Renal pelvis (tissue), 4 donors: Measurements from ENCODE around the gene NRL. TPM values are rescaled to one million over a fixed set of nuclear protein-coding genes. Genes with fewer than 3 reads are reported as not detected.

ENCODE experiments used
- DNase-seq: peaks from one replicate; pipeline ENCODE4 v3.0.0-alpha.2; 2013
- polyA plus RNA-seq, 3 donors: library from polyadenylated mRNA; unstranded; fragments of 120-200 nt; gene quantifications; one replicate each; pipeline ENCODE4 v1.2.1, GENCODE V29; 2013; ENCODE audit not compliant: insufficient read length in 3 of 3

Gene NRL
- polyA plus RNA-seq, 3 donors: 2.7 to 3.2 (median 2.9) TPM

DNA sequence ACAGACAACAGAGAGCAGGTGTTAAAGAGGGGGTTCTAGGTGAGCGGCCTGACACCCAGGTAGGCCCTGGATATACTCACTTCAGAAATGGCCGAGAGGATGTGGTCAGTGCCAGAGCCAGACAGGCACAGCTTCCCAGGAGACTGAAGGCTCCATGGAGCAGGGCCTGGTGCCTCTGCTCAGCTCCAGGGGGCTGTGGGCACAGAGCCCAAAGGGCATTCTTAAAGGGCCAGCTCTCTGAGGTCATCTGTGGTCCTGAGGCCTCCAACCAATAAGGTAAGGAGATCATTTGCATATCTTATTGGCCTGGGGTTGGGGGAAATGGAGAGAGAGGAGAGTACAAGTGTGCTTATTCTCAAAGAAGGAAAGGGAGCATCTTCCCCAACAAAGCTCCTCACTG is 30.3 kb downstream of the NRL start:
- no peak for DNase-seq

DNA sequence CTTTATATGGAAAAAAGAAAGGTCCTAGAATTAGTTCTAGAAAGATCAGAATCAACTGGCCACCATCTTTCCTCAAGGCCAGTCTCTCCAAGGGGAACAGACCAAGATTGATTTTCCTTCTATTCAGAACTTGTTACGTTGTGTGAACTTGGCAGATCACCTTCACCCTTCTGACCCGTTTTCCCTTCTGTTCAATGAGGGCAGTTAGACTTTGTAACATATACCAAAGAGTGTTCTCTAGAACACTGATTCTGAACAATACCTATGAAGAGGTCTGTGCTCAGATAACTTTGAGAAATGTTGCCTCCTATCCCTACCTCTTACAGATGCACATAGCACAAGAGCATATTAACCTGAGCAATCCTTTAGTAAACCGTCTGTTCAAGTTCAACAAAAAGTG is 31.3 kb downstream of the NRL start:
- DNase-seq: no peak

DNA sequence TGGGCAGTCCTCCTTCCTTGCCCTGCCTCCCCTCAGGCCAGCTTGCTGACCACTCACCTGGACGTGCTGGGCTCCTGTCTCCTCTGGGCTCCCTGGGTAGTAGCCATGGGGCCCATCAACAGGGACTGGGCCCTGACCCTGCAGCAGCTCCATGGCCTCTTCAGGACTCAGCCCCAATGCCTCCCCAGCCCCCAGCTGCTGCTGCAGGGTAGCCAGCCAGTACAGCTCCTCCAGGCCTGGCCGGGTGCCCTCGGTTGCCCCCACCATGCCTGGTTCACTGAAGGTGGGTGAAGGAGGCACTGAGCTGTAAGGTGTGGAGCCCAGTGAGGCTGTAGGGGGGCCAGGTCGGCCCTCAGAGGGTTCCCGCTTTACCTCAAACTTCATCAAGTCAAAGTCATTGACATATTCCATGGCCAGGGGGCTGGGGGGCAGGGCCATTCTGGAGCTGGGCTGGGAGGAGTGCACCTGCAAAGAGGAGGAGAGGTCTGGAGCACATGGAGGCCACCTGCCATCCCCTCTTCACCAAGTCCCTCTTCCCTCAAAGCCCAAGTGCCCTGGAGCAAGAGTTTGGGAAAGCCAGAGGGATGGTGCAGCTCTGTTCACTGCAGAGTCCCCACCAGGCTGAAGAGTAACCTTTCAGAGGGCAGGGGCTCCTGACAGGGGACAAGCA is 32.2 kb downstream of the NRL start:
- no peak for DNase-seq

DNA sequence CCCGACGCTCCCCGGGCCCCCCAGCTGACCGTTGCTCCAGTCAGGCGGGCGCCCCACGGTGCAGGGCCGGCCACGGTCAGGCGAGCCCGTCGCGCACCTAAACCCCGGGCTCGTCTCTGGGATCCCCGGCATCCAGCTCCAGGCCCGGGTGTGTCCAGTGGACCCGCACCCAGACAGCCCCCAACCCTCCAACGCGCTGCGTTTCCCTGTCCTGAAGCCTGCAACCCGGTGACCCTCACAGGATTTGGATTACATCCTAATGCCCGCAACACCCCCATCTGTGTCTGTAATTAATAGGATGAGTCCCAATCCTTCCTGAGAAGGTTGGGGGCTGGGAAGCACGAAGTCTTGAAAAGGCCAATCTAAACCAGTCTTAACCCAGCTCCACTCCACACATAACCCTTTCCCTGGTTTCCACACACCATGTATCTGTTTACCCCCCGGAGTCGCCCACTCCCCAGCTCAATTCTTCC is 33.0 kb downstream of the NRL start:
- DNase-seq: no peak

DNA sequence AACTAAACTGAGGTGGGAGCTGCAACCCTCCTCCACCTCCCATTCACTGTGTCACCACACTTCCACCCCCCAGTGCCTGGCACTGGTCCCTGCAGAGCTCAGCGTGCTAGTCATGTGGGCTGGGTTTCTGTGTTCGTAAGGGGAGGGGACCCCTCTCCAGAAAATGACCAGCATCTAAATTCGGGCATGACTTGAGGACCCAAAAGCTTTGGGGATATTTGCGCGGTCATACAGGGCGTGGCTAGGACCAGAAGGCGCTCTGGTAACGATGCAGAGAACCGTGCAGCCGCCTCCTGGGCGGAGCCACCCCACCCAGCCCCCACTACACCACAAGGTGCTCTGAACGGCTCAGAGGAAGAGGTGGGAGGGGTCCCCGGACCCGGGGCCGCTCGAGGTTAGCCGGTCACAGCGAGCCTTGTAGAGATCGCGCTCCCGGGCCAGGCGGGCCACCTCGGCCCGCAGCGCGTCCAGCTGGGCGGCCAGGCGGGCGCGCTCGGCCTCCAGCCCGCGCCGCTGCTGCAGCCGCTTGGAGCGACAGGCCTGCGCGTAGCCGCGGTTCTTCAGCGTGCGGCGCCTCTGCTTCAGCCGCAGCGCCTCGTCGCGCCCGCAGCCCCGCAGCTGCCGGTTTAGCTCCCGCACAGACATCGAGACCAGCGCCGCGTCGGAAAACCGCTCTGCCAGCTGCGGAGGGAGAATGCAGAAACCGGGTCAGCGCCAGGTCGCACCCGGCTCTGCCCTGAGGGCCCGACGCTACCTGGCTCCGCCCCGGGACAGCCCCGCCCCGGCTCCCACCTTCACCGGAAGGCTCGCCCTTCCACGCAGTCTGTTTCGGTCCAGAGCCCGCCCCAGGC is 33.6 kb downstream of the NRL start:
- peak; percentile 19 for DNase-seq

DNA sequence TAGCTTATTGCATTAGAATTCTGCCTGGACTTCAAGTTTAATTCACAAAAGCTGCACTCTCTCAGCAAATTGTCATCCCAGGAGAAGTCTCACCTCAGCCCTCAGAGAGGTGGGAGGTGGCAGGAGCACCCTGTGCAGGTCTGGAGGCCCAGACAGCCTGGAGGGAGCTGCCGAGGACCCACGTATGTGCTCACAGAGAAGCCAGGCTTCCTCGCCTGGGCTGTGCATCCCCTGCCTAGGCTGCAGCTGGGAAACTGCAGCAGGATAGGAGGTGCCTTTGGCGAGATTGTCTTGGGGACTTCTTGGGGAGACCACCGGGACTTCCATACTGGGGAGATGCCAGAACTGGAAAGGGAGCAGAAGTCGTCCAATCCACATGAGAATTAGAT is 34.6 kb downstream of the NRL start:
- no peak for DNase-seq

DNA sequence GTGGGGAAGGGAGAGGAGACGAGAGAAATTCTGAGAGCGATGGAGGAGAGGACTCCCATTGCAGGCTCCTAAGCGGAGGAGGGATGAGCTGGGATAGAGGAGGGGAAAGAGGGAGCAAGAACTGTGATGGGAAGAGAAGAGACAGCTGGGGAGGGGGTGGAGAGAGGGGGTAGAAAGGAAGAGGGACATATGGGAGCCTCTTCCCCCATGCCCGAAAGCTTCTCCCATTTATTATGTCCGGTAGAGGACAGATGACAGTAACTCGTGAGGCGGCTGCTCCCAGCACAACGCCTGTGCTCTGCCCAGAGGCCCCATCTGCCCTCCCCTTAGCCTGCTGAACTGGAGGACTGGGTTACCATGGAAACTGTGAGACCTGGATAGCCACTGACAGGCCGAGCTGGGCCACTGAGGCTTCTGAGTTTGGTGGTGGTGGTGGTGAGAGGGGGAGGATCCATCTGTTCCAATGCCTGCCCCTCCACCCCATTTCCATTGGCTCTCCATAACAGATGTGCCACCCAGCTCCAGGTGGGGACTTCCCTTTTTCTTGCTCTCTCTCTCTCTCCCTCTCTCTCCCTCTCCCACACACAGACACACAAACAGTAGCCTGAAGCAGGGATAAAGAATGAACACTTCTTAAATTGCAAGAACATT is 35.1 kb downstream of the NRL start:
- DNase-seq: no peak

DNA sequence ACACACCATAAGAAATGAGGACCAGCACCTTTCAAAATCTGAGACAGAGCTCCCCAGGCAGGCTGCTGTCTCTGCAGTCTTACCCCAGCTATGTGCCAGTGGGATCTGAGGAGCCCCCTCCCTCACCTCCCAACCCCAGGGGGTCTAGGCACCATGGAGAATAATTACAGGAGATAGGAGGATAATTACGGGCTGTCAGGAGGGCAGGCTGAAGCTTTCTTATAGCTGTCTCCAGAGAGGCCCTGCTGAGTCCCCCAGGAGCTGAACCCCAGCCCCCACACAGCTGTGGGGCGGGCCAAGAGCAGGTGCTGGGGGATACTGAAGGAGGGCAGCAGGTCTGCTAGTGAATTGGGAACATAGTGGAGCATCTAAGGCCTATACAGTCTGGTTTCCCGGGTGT is 36.6 kb downstream of the NRL start:
- no peak for DNase-seq

DNA sequence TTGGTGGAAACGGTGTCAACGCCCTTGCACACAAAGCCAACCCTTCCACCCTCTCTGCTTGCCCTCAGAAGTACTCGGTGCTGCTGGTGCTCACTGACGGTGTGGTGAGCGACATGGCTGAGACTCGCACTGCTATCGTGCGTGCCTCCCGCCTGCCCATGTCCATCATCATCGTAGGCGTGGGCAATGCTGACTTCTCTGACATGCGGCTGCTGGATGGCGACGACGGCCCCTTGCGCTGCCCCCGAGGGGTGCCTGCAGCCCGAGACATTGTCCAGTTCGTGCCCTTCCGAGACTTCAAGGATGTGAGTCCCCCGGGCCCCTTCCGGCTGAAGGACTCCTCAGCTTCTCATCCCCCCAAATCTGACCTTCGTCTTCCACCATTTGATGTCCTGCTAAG is 37.7 kb downstream of the NRL start:
- DNase-seq: no peak

DNA sequence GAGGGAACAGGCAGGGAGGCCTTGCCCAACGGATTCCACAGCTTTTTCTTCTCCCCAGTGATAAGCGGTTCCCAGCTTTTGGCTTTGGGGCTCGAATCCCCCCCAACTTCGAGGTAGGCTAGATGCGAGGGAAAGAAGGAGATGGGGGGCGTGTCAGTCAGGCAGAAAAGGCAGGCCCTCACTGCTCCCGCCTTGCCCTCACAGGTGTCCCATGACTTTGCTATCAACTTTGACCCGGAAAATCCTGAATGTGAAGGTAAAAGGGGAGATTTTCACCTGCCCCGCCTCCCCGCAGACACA is 38.5 kb downstream of the NRL start:
- no peak for DNase-seq

DNA sequence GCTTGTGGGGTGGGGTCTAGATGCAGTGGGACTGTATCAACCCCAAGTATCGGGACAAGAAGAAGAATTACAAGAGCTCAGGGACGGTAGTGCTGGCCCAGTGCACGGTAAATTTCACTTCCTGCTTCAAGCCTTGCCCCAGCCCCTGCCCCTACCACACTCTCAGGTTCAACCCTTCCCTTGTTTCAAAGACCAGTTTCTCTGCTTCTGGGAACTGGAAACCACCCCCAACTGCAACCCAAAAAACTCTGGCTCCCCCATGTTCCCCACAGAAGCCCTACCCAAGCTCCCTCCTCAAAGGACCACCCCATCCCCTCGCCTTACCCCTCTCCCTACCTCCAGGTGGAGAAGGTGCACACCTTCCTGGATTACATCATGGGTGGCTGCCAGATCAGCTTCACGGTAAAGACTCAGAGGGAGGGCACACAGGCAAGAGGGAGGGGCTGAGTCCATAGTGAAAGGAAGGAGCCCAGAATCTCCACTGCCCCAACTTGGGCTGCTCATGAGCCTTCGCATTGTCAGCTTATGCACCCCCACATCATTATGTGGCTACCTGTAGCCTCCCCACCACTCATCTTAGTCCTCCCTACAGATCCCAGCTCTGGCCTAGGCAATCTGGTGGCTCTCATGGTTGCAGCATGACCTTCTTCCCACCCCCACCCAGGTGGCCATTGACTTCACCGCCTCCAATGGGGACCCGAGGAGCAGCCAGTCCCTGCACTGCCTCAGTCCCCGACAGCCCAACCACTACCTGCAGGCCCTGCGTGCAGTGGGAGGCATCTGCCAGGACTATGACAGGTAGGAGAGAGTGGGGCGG is 39.1 kb downstream of the NRL start:
- no peak for DNase-seq

DNA sequence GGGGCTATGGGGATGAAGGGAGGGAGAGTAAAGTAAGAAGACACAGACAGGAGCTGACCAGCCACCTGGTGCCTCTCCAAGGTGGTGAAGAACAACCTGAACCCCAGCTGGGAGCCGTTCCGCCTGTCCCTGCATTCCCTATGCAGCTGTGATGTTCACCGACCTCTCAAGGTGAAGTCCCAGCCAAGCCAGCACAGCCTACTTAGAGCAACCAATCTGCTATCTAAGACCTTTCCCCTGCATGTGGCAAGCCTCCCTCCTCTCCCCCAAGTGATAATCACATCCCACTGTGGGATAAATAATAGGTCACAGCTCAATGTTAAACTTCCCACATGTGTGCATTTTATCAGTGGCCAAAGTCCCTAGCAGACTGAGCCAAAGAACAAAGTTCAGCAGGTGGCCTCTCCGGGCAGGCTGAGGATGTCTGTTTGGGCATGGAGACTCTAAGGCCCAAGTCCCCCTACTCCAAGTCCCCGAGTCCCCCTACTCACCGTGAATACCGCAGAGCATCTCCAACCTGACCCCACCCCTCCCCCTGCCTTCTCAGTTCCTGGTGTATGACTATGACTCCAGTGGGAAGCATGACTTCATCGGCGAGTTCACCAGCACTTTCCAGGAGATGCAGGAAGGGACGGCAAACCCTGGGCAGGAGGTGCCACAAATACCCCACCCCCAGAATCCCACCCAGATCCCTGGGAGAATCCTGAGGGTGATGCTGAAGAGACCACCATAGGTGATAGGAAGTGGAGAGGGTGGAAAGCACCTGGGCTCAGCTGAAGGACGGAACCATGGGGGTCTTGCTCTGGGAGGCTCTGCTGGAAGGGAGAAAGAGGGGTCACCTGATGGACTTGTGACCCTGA is 39.9 kb downstream of the NRL start:
- DNase-seq: no peak

DNA sequence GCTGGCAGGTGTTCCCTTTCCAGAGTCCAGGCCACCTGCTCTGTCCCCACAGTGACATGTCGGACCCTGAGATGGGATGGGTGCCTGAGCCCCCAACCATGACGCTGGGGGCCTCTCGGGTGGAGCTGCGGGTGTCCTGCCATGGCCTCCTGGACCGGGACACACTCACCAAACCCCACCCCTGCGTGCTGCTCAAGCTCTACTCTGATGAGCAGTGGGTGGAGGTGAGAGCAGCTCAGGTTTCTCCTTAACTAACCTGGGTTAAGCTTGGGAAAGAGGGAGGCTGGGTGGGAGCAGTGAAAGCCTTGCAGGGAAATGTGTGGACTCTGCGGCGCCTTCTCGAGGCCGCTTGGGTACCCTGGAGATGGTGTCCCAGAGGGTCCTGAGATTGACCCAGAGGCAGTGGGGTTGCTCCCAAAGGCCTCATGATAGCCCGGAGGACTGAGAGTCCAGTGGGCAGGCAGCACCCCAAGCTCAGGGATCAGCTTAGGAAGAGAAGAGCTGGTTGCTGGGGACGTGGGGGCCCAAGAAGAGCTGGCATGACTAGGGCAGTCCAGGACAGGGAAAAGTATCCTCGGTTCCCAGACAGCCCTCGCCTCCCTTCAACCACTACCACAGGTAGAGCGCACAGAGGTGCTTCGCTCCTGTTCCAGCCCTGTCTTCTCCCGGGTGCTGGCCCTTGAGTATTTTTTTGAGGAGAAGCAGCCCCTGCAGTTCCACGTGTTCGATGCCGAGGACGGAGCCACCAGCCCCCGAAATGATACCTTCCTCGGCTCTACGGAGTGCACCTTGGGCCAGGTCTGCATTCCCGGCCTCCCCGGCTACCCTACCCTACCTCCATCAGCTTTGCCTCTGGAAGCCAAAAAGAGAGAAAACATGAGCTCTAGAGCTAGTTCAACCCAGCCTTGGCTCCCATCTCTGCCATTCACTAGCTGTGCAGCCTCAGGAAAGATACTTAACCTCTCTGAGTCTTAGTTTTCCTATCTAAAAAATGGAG is 41.6 kb downstream of the NRL start:
- DNase-seq: no peak

DNA sequence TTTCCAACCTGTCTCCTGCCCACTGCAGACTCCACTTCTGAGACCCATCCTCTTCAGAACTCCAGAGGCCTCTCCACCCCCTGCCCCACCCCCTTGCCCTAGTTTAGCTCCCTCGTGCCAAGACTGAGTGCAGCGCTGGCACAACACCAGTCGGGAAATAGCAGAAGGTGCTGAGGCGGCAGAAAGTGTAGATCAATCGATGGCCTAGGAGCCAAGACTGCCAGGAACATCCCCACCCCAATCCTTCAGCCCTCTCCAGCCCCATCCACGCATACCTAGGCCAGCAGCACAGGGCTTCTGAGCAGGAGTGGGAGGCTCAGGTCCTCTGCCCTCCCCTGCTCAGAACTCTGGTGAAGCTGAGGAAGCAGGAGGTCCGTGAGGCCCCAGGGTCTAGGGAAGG is 42.3 kb downstream of the NRL start:
- no peak for DNase-seq

DNA sequence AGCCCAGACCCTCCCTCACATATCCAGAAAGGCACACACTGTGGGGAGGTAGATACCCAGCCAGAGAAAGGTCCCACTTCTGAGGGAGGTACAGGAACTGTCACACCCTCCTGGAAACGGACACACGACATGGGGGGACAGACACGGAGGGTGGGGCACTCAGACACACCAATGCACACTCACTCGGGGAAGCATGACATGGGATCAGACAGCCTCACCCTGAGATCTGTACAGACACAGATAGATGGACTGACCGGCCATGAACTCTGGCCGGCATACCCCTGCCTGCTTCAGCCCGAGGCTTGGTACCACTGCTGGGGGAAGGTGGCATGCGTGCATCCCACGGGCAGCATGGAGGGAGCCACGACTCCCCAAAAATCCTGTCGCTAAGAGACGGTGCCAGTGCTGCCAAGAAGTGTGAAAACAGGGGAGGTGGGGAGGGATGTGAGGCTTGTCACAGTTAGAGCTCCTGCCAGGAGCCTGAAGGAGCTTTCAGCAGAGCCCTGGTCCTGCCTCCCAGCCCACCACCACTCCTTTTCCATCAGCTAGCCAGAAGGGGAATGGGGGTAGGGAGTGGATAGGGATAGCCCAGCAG is 42.8 kb downstream of the NRL start:
- DNase-seq: no peak

DNA sequence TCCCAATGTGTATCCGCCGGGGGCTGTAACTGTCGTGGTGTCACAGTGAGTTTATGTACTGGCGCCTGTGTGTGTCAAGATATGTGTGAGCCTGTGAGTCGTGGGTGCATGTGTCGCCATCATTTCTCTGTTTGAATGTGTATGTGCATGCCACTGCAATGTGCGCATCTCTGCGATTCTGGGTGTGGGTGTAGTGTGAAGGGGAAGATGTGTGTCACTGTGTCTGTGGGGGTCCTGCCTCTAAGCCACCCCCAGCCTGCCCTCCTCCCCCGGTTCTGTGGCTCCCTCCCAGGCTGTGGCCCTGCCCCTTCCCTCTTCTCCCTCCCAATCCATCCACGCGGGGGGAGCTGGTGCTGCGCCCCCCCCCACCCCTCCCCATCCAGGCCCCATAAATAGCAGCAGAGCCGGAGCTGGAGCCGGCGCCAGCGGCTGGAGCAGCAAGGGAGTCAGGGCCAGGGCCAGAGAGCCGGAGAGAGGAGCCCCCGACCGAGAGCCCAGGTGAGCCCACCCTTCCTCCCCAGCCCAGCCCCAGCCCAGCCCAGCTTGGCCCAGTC is 43.5 kb downstream of the NRL start, which contains the start of gene CPNE6:
CPNE6 (plus strand) TSS at position 419 of the 554 bp plus-strand sequence. CDS start 1,375 bp downstream, outside the sequence.
- DNase-seq: no peak

DNA sequence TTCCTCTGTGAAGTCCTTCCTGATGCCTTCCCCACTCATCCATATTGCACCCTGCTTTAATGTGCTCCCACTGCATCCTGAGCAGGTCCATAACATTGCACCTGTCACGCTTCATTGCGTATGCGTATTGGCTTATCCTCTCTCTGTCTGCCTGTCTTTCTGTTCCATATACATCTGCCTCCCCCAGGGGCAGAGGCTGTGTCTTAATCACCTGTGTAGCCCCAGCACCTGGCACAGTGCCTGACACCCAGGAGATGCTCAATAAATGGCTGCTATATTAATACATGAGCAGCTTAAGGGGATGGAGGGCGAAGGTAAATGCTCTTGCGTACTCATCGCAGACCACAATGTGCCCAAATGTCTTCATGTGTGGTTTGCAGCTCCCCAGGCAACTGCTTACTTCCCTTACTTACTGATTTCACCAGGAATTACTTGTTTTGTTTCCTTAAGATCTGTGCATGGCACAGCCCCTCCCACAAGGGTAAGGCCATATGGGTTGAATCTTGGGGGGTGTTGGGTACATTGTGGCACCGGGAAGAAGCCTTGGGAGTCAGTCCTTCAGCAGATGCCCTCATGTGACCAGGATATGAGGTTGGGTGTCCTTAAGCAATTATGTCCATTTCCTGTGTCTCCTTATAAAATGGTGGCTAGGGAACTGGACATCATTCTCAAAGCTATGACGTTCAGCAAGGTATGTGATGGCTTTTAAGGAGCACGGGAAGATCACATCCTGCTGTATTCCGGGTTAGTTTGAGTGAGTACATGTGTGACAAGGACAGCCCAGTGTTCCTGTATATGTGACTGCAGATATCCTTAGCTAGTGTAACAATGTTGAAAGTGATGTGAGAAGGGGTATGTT is 44.2 kb downstream of the NRL start:
- DNase-seq: no peak

DNA sequence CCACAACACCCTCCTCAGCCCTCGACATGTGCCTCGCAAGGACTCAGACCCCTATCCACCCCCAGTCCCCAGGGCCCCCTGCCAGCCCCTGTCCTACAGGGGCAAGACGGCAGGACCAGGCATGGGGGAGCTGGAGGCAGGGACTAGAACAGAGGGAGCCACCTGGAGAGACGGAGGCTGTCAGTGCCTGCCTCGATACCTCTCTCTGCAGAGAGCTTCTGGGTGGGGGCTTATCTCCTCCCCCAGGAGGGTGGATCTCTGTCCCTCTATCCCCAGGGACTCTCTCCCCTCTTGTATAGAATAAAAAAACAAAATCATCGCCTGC is 45.4 kb downstream of the NRL start:
- DNase-seq: no peak
